Activated gamma-delta T cell (primary cell): Measurements from ENCODE around the gene RGS7.
A peak's percentile ranks its signal among the peaks of the same experiment; 100 is the strongest.

ENCODE experiments used
- DNase-seq: peaks from one replicate; lab custom pipeline; 2025; lab: John Stamatoyannopoulos, UW
- total RNA-seq, 2 donors: gene quantifications; one replicate each; lab custom pipeline; 2026; lab: John Stamatoyannopoulos, UW

Gene RGS7
- 0.05 to 0.22 reads per million in 2 donors for total RNA-seq

- DNase-seq = peak; percentile 14
These were observed at the start of gene RGS7 for GRCh38 chr1:241356519-241357365. RGS7 (minus strand) TSS chr1:241357205.

DNA sequence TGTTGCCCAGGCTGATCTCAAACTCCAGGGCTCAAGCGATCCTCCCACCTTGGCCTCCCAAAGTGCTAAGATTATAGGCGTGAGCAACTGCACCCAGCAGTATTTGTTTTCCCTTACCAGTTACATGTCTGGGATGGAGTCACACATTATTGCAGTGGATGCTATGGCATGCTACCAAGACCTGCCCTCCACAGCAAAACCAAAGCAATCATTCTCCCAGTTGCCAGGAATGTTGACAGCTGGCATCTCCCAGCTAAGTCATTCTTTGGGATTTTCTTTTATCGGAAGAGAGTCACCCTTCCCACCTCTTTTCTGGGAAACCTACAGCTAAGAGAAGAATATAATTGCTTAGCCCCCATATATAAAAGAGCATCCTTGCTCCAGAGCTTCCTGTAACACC, 49.4 kb upstream of the RGS7 start:
- DNase-seq = no peak

- no peak for DNase-seq
These were observed 44.2 kb upstream of the RGS7 start for GRCh38 chr1:241401156-241401555.

- DNase-seq = no peak
These were observed 40.0 kb upstream of the RGS7 start for GRCh38 chr1:241396747-241397681.

GRCh38 chr1:241391926-241392710, 35.1 kb upstream of the RGS7 start:
- no peak for DNase-seq

DNA sequence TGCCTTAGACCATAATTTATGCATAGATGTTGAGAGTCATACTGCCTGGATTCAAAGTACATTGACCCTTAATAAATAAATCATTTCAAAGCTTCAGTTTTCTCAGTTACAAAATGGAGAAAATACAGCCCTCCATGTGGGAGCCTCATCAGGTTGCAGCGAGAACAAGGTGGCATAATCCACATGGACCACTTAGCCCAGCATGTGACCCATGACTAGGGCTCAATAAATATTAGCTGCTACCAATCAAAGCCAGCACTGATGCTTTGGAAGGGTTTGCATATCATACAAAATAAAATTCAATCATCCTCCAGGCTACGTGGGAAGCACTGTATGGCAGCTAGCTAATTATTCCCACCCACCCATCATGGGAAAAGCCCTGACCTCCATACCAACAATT, 33.5 kb upstream of the RGS7 start:
- DNase-seq = no peak

DNA sequence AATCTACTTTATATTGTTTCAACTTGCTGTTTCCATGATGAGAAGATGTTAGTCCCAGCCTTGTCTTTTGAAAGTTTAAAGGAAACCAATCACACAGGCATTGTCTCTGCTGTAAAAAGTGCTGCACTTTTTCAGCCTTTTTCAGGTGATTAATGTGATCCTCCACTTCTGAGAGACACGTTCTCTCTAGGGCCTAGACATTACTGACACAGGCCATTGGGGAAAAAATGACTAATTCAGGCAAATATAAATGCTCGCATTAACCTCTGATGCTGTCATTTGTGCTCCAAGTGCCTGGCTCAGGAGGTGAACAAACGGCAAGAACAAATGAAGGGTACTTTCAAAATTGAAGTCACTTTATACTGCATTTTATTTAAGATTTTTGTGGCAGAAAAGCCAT, 32.4 kb upstream of the RGS7 start:
- no peak for DNase-seq

- DNase-seq = no peak
These were observed 30.2 kb upstream of the RGS7 start for GRCh38 chr1:241387216-241387615.

GRCh38 chr1:241376701-241377100, 19.7 kb upstream of the RGS7 start:
- no peak for DNase-seq

DNA sequence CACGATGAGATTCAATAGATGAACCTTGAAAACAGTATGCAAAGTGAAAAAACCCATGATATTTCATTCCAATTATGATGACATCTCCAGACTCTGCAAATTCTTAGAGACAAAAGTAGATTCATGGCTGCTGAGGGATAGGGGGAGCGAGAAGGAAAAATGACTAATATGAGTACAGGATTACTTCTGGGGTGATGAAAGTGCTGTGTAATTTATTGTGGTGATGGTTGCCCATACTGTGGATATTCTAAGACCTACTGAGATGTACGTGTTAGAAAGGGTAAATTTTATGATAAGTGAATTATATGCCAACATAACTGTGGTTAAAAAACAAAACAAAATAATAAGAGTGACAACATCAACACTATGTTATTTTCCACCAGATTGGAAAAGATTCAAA, 18.9 kb upstream of the RGS7 start:
- DNase-seq = no peak

GRCh38 chr1:241366196-241366595, 9.2 kb upstream of the RGS7 start:
- no peak for DNase-seq

DNA sequence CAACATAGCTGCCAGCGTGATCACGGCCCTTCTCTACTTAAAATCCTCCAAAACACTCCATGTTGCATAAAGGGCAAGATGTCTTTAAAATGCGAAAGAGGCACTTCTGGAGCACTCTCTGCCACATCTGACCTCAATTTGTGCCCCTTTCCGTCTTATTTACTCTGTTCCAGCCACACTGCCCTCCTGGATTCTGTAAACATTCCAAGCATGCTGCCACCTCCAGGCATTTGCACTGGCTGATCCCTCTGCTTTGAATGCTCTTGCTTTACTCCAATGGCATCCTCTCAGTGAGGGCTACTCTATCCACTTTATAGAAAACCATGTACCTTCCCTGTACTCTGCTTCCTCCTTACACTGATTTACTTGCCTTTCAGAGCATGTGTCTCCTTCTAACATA, 5.3 kb upstream of the RGS7 start:
- DNase-seq = no peak

- no peak for DNase-seq
These were observed 648 bp upstream of the RGS7 start for GRCh38 chr1:241357366-241358340.

- no peak for DNase-seq
These were observed 852 bp downstream of the RGS7 start for GRCh38 chr1:241356187-241356518.

DNA sequence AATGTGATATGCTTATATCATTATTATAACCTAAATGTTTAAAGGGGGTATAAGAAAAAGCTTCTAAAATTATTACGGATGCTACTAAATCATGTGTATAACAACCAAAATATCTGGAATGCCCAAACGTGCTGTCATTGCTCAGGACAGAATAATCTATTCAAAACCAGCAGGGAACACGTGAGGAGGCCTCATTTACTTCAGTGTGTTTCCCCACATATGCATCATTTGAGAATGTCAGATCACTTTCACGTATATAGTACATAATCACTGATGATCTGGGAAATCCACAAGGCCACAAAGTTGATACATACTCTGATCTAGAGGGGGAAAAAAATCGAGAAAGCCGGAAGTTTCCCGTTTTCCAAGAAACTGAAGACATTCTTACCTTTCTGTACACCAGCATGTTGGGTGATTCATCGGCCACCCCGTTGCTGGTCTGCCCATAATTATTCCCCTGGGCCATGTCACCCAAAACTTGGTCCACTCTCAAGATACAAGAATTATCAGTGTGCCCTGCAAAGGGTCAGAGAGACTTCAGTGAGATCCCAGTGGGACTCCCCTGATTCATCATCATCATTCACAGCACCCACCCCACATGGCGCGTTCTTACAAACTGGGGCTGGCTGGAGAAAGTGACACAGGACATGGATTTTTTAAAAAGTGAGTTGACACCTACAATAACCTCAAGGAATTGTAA, 1.5 kb downstream of the RGS7 start:
- no peak for DNase-seq

DNA sequence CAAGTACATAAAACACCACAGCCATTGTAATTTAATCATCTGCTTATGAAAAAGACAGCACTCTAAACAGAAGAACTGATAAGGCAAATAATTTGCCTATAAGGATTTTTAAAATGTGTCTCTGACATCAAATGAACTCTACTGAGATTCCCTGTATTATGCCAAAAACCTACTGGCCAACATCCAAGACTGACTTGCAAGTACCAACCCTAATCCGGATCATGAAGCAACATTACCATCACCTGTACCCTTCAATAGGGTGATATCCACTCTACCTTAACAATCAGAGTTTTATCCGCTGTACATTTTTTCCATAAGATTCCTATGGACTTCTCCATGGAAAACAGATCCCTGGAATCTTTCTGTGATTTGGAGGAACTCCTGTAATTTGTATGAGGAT, 4.6 kb downstream of the RGS7 start:
- DNase-seq = no peak

- no peak for DNase-seq
These were observed 5.2 kb downstream of the RGS7 start for GRCh38 chr1:241351841-241352240.

GRCh38 chr1:241343956-241344355, 13.0 kb downstream of the RGS7 start:
- DNase-seq = no peak

- no peak for DNase-seq
These were observed 20.7 kb downstream of the RGS7 start for GRCh38 chr1:241336335-241336734.

DNA sequence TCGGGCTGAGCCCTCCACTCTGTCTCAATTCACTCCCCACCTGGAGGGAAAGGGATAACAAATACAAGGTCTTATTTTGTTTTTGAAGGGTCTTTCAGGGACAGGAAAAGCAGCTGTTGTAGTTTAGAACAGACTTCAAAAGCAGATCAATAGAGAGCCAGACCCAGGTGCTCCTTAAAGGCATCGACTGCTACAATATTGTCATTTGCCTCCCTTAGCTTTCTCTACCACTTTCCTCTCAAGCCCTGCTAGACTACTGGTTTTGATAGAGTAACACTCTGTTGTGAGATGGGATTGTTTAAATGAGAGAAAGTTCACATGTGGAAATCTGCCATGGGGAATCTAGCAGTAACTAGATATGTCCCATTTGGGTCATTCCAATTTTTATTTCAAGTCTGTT, 24.0 kb downstream of the RGS7 start:
- no peak for DNase-seq
